Kidney capillary endothelial cell (primary cell): ENCODE data around the gene GRM3.
A peak's percentile ranks its signal among the peaks of the same experiment; 100 is the strongest.

ENCODE experiments used
- DNase-seq: peaks from one replicate; pipeline ENCODE4 v3.0.0-alpha.2; 2018; ENCODE audit warnings: low spot score

GRM3 gene

GRCh38 chr7:86904949-86905834, 261.5 kb downstream of the GRM3 start:
- peak; percentile 30 for DNase-seq

GRCh38 chr7:86908948-86909347, 265.2 kb downstream of the GRM3 start:
- no peak for DNase-seq

- DNase-seq: no peak
Measured at GRCh38 chr7:86911659-86912058, 267.9 kb downstream of the GRM3 start.

GRCh38 chr7:86913709-86914108, 270.0 kb downstream of the GRM3 start:
- no peak for DNase-seq
